Upper lobe of left lung (tissue), 4 donors: Measurements from ENCODE around the gene TRIM67.

Experiments used
- CTCF ChIP-seq, 6 experiments: fragments of 450-650 bp in 4 of 6; fragments of 200-600 bp in 2 of 6; sonication (generic) in 2 of 6; IDR thresholded peaks; one replicate each; pipeline ENCODE4 v1.5.1; 2016 to 2019; ENCODE audit warnings: antibody characterized with exemption in 6 of 6
- POLR2A ChIP-seq, 4 donors: fragments of 450-650 bp; IDR thresholded peaks; one replicate each; pipeline ENCODE4 v1.5.1; 2016 to 2017; ENCODE audit warnings: antibody characterized with exemption in 4 of 4, mild to moderate bottlenecking in 2 of 4

- TF ChIP-seq POLR2A (IDR thresholded peaks at IDR 0.05) = no peak
- TF ChIP-seq CTCF (IDR thresholded peaks at IDR 0.05) = no peak
Measured at GRCh38 chr1:231157311-231157710, 4.5 kb upstream of the TRIM67 start.
